Muscle of leg (tissue), 11 donors: ENCODE data around the gene FUT7. TPM values are rescaled to one million over a fixed set of nuclear protein-coding genes. Genes with fewer than 3 reads are reported as not detected.

Source experiments
- DNase-seq: peaks from one replicate; pipeline ENCODE4 v3.0.0; 2013
- H3K27ac ChIP-seq: one replicate; pipeline ENCODE4 v1.5.1; 2013; ENCODE audit warnings: mild to moderate bottlenecking, low read length, control low read depth
- H3K27me3 ChIP-seq: one replicate; pipeline ENCODE4 v1.6.1; 2013; ENCODE audit warnings: low read length; ENCODE audit not compliant: control insufficient read depth, insufficient read depth
- H3K36me3 ChIP-seq: one replicate; pipeline ENCODE4 v1.6.1; 2013; ENCODE audit warnings: low read length; ENCODE audit not compliant: control insufficient read depth, insufficient read depth
- H3K4me1 ChIP-seq: one replicate; pipeline ENCODE4 v1.6.1; 2013; ENCODE audit warnings: low read length; ENCODE audit not compliant: control insufficient read depth, insufficient read depth
- H3K4me3 ChIP-seq: one replicate; pipeline ENCODE4 v1.5.1; 2013; ENCODE audit warnings: low read length, control low read depth
- H3K9me3 ChIP-seq: replicated peaks from 2 replicates; pipeline ENCODE4 v1.6.1; 2013; ENCODE audit warnings: low read depth, low read length; ENCODE audit not compliant: control insufficient read depth
- WGBS: methylation state at CpG from one replicate; pipeline ENCODE4 v1.1.5; 2013; ENCODE audit warnings: missing lambda C conversion rate; ENCODE audit not compliant: insufficient coverage; 5-methylcytosine and 5-hydroxymethylcytosine counted together
- polyA plus RNA-seq, 8 donors: library from polyadenylated mRNA; unstranded; fragments of 120-200 nt; gene quantifications; one replicate each; pipeline versions ENCODE4 v1.2.1 to v1.2.3, GENCODE V29; 2013; ENCODE audit warnings: inconsistent platforms in 1 of 8, low replicate concordance in 1 of 8; ENCODE audit not compliant: insufficient read length in 8 of 8, insufficient read depth in 1 of 8
- total RNA-seq: library from RNA; stranded (reverse); fragments of 120-200 nt; gene quantifications from one replicate; pipeline ENCODE4 v1.2.4, GENCODE V29; 2013

FUT7 gene
- total and polyA plus RNA-seq, 9 donors = 0.05 to 0.16 (median 0.10) TPM; not detected in 5

DNA sequence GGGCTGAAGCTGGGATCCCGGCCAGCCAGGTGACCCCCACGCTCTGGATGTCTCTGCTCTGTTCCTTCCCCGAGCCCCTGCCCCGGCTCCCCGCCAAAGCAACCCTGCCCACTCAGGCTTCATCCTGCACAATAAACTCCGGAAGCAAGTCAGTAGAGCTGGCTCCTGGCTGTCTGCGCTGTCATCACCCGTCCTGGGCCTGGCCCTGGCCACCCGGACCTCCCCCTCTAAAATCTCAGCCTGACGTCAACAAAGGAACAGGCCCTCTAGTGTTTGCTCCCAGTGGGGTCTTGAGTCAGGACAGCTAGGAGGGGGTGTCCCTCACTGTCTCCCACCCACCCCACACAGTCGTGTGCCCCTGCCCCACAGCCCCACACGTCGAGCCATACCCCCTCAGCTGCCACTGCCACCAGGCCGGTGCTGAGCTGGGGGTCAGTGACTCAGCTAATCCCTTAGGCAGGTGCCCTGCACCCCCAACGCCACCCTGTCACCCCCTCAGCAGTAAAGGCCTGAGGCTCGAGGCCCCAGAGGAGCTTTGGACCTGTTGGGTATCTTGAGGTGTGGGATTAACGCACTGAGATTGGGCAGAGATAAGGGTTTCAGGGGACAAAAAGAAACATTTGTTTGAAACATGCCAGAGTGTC is 50.2 kb downstream of the FUT7 start:
- no peak for DNase-seq
- Histone ChIP-seq H3K9me3 (no peaks in the 10 kb centered on the region), H3K36me3 (no peaks in the 10 kb centered on the region), H3K27me3 (peaks cover 52% of the 10 kb centered on the region), H3K27ac (no peak overlapping the region), H3K4me3 (no peak overlapping the region), H3K4me1 (peaks cover 24% of the 10 kb centered on the region)
- 44% methylated on average over 9 of the region's 17 CpGs for WGBS

DNA sequence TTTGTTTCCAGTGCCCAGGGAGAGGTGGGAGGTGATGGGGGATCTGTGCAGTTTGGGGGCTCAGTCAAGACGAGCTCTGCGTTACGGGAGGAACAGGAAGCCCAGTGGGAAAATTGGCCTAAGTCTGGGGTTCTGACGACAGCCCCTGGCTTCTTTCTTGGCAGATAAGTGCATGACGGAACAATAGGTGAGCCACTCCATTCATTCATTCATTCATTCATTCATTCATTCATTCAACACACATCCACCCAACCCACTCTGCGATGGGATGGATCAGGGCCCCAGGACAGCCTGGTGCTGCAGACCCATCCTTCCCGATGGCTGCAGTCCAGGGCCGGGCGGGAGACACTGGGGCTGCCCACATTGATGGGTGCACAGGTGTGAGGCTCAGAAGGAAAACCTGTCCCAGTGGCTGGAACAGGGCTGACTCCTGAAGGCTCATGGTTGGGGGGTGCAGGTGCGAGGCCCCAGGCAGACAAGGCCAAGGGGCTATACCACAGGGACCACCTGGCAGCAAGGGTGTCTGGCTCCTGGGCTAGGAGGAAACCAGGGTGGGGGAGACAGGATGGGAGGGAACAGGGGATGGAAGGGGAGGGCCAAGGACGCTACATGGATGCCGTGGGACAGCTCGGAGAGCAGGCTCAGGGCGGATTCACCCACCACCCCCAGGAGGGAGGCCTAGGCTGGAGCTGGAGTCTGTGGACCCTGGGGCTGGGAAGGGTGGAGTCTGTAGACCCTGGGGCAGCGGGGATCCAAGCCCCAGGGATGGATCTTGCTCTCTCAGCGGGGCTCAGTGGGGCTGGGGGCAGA is 51.0 kb downstream of the FUT7 start:
- DNase-seq = no peak
- Histone ChIP-seq H3K27me3 (peaks cover 44% of the 10 kb centered on the region), H3K4me3 (no peak overlapping the region), H3K36me3 (no peaks in the 10 kb centered on the region), H3K4me1 (peaks cover 31% of the 10 kb centered on the region), H3K9me3 (no peaks in the 10 kb centered on the region), H3K27ac (no peak overlapping the region)
- 87% methylated on average over 9 of the region's 16 CpGs for WGBS

Other genes starting within 250 kb of the FUT7 start
Only the 30 nearest of the 38 such genes appear.
- 1.2 TPM for gene AJM1, start 189.6 kb downstream of the FUT7 start, total RNA-seq
- 1 to 10 TPM; 1.5 to 3.7 (median 2.5) TPM for gene AJM1, start 189.6 kb downstream of the FUT7 start, polyA plus RNA-seq
- 145 TPM for gene PHPT1, start 182.7 kb downstream of the FUT7 start, total RNA-seq
- 100 to 1,000 TPM; 103 to 137 (median 114) TPM for gene PHPT1, start 182.7 kb downstream of the FUT7 start, polyA plus RNA-seq
- 4.7 TPM for gene MAMDC4, start 179.7 kb downstream of the FUT7 start, total RNA-seq
- gene MAMDC4, start 179.7 kb downstream of the FUT7 start, polyA plus RNA-seq = 10 to 100 TPM in 2 of 8 donors, 1 to 10 TPM in 6; 2.7 to 33.5 (median 5.7) TPM
- 418 TPM for gene EDF1, start 165.8 kb downstream of the FUT7 start, total RNA-seq
- 100 to 1,000 TPM; 343 to 402 (median 381) TPM for gene EDF1, start 165.8 kb downstream of the FUT7 start, polyA plus RNA-seq
- 5.4 TPM for gene TRAF2, start 145.6 kb downstream of the FUT7 start, total RNA-seq
- gene TRAF2, start 145.6 kb downstream of the FUT7 start, polyA plus RNA-seq = 10 to 100 TPM in 5 of 8 donors, 1 to 10 TPM in 3; 9.1 to 11.9 (median 10.3) TPM
- gene FBXW5, start 87.3 kb downstream of the FUT7 start, total RNA-seq = 49.7 TPM
- gene FBXW5, start 87.3 kb downstream of the FUT7 start, polyA plus RNA-seq = 10 to 100 TPM; 39.9 to 54.8 (median 45.1) TPM
- gene C8G, start 86.8 kb downstream of the FUT7 start, total RNA-seq = 0.58 TPM
- 1 to 10 TPM in 1 of 8 donors, under 1 TPM in 6, not detected in 1; 0.17 to 2.3 (median 0.86) TPM for gene C8G, start 86.8 kb downstream of the FUT7 start, polyA plus RNA-seq
- 0.44 TPM for gene LCN12, start 79.8 kb downstream of the FUT7 start, total RNA-seq
- 1 to 10 TPM in 3 of 8 donors, under 1 TPM in 4, not detected in 1; 0.10 to 5.3 (median 0.75) TPM for gene LCN12, start 79.8 kb downstream of the FUT7 start, polyA plus RNA-seq
- gene PTGDS, start 54.6 kb downstream of the FUT7 start, total RNA-seq = 8.4 TPM
- gene PTGDS, start 54.6 kb downstream of the FUT7 start, polyA plus RNA-seq = 10 to 100 TPM in 3 of 8 donors, 1 to 10 TPM in 5; 2.8 to 15.9 (median 7.0) TPM
- gene LCNL1, start 49.1 kb downstream of the FUT7 start, total RNA-seq = 0.53 TPM
- gene LCNL1, start 49.1 kb downstream of the FUT7 start, polyA plus RNA-seq = 1 to 10 TPM in 1 of 8 donors, under 1 TPM in 7; 0.12 to 1.3 (median 0.34) TPM
- 19.1 TPM for gene PAXX, start 39.7 kb downstream of the FUT7 start, total RNA-seq
- 10 to 100 TPM; 21.2 to 31.7 (median 27.3) TPM for gene PAXX, start 39.7 kb downstream of the FUT7 start, polyA plus RNA-seq
- gene CLIC3, start 35.5 kb downstream of the FUT7 start, total RNA-seq = 0.27 TPM
- gene CLIC3, start 35.5 kb downstream of the FUT7 start, polyA plus RNA-seq = 1 to 10 TPM in 2 of 8 donors, under 1 TPM in 6; 0.34 to 8.4 (median 0.64) TPM
- gene ABCA2, start 3.9 kb downstream of the FUT7 start, total RNA-seq = 8.3 TPM
- gene ABCA2, start 3.9 kb downstream of the FUT7 start, polyA plus RNA-seq = 10 to 100 TPM; 15.9 to 24.8 (median 19.0) TPM
- 32.1 TPM for gene NPDC1, start 14.1 kb upstream of the FUT7 start, total RNA-seq
- 10 to 100 TPM; 38.4 to 63.4 (median 44.4) TPM for gene NPDC1, start 14.1 kb upstream of the FUT7 start, polyA plus RNA-seq
- gene ENTPD2, start 22.0 kb upstream of the FUT7 start, total RNA-seq = 3.7 TPM
- gene ENTPD2, start 22.0 kb upstream of the FUT7 start, polyA plus RNA-seq = 10 to 100 TPM in 7 of 8 donors, 1 to 10 TPM in 1; 9.6 to 20.6 (median 13.6) TPM
- gene SAPCD2, start 38.5 kb upstream of the FUT7 start, total RNA-seq = 4.2 TPM
- gene SAPCD2, start 38.5 kb upstream of the FUT7 start, polyA plus RNA-seq = 1 to 10 TPM; 3.4 to 7.2 (median 5.6) TPM
- 3.1 TPM for gene UAP1L1, start 45.4 kb upstream of the FUT7 start, total RNA-seq
- gene UAP1L1, start 45.4 kb upstream of the FUT7 start, polyA plus RNA-seq = 1 to 10 TPM; 1.8 to 3.8 (median 2.0) TPM
- 40.7 TPM for gene MAN1B1, start 54.9 kb upstream of the FUT7 start, total RNA-seq
- gene MAN1B1, start 54.9 kb upstream of the FUT7 start, polyA plus RNA-seq = 10 to 100 TPM; 38.5 to 59.0 (median 45.8) TPM
- gene DPP7, start 82.6 kb upstream of the FUT7 start, total RNA-seq = 29.7 TPM
- 10 to 100 TPM; 23.9 to 43.9 (median 31.9) TPM for gene DPP7, start 82.6 kb upstream of the FUT7 start, polyA plus RNA-seq
- gene GRIN1, start 107.1 kb upstream of the FUT7 start, total RNA-seq = not detected
- gene GRIN1, start 107.1 kb upstream of the FUT7 start, polyA plus RNA-seq = under 1 TPM in 4 of 8 donors, not detected in 4; 0.07 to 0.17 (median 0.11) TPM
- gene LRRC26, start 138.0 kb upstream of the FUT7 start, total RNA-seq = not detected
- under 1 TPM in 1 of 8 donors, not detected in 7; 0.14 TPM for gene LRRC26, start 138.0 kb upstream of the FUT7 start, polyA plus RNA-seq
- gene TMEM210, start 140.0 kb upstream of the FUT7 start, total RNA-seq = not detected
- gene TMEM210, start 140.0 kb upstream of the FUT7 start, polyA plus RNA-seq = not detected
- 20.4 TPM for gene ANAPC2, start 156.5 kb upstream of the FUT7 start, total RNA-seq
- 10 to 100 TPM; 23.5 to 41.6 (median 33.5) TPM for gene ANAPC2, start 156.5 kb upstream of the FUT7 start, polyA plus RNA-seq
- 52.9 TPM for gene SSNA1, start 156.6 kb upstream of the FUT7 start, total RNA-seq
- gene SSNA1, start 156.6 kb upstream of the FUT7 start, polyA plus RNA-seq = 10 to 100 TPM; 60.6 to 71.5 (median 68.2) TPM
- gene TPRN, start 168.7 kb upstream of the FUT7 start, total RNA-seq = 4.6 TPM
- 10 to 100 TPM in 5 of 8 donors, 1 to 10 TPM in 3; 7.6 to 14.6 (median 10.6) TPM for gene TPRN, start 168.7 kb upstream of the FUT7 start, polyA plus RNA-seq
- gene TMEM203, start 173.6 kb upstream of the FUT7 start, total RNA-seq = 25.2 TPM
- 10 to 100 TPM; 34.1 to 38.2 (median 36.6) TPM for gene TMEM203, start 173.6 kb upstream of the FUT7 start, polyA plus RNA-seq
- 3.1 TPM for gene NDOR1, start 173.6 kb upstream of the FUT7 start, total RNA-seq
- 10 to 100 TPM in 1 of 8 donors, 1 to 10 TPM in 7; 5.8 to 10.8 (median 8.2) TPM for gene NDOR1, start 173.6 kb upstream of the FUT7 start, polyA plus RNA-seq
- 0.18 TPM for gene RNF208, start 190.2 kb upstream of the FUT7 start, total RNA-seq
- 1 to 10 TPM; 2.4 to 5.1 (median 2.8) TPM for gene RNF208, start 190.2 kb upstream of the FUT7 start, polyA plus RNA-seq
- 0.18 TPM for gene CYSRT1, start 193.1 kb upstream of the FUT7 start, total RNA-seq
- 1 to 10 TPM in 7 of 8 donors, under 1 TPM in 1; 1.00 to 5.6 (median 3.2) TPM for gene CYSRT1, start 193.1 kb upstream of the FUT7 start, polyA plus RNA-seq
- gene RNF224, start 195.4 kb upstream of the FUT7 start, total RNA-seq = not detected
- gene RNF224, start 195.4 kb upstream of the FUT7 start, polyA plus RNA-seq = 1 to 10 TPM in 7 of 8 donors, under 1 TPM in 1; 0.68 to 7.4 (median 2.6) TPM